Measurements from ENCODE around the gene NMRK2.
"Not testable (repeated sequence)": the region's sequence is repeated elsewhere in the genome, so short reads cannot be mapped to it uniquely, and the experiment has no call there.

Gene NMRK2

DNA sequence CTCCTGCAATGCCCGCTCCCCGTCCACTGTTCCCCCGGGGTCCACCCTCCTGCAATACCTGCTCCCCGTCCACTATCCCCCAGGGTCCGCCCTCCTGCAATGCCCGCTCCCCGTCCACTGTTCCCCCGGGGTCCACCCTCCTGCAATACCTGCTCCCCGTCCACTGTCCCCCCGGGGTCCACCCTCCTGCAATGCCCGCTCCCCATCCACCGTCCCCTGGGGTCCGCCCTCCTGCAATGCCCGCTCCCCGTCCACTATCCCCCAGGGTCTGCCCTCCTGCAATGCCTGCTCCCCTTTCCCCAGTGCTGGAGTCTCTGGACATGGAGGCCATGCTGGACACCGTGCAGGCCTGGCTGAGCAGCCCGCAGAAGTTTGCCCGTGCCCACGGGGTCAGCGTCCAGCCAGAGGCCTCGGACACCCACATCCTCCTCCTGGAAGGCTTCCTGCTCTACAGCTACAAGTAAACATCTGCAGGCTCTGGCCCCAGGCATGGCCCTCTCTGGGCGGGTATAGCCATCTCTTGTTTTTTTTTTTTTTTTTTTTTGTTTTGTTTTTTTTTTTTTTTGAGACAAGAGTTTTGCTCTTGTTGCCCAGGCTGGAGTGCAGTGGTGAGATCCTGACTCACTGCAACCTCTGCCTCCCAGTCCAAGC lies 5.6 kb downstream of the NMRK2 start:
- DNase-seq: not testable (repeated sequence)

DNA sequence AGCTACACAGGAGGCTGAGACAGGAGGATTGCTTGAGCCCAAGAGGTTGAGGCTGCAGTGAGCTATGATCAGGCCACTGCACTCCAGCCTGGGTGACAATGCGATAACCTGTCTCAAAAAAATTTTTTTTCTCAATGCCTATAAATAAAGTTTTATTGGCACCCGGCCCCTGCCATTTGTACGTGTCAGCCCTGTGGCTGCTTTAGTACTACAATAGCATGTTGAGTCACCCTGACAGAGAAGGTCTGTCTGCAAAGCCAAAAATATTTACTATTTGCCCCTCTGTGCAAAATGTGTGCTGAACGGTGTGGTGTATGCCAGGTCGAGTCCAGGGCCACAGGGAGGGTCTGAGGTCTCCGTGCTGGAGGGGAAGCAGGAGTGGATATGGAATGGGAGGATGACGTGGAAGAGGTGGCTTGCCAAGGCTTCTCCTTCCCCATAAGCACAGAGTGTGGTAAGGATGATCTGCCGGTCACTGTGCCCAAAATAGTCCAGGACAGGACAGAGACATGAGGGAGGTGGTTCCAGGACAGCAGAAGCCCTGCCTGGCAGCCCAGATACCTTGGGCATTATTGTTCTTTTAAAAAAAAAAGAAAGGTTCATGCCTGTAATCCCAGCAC lies 10.0 kb downstream of the NMRK2 start:
- no peak for DNase-seq

GRCh38 chr19:3944018-3944721 lies 11.3 kb downstream of the NMRK2 start:
- DNase-seq: peak; percentile 16 to 18

DNA sequence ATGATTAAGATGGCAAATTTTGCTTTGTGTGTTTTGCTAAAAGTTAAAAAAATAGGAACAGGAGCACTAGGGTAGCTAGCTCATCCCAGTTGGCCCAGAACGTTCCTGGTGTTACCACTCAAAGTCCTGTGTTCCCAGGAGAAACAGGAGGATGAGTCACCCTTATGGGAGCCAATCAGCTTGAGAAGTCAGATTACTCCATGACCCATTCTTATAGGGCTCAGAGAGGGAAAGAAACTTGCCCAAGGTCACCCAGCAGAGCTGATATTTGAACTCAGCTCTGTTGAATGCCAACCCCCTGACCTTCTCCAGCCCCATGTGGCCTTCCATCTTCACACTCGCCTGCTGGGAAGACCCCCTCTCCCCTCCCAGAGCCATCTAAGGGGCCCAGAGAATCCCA lies 13.0 kb downstream of the NMRK2 start:
- DNase-seq: no peak

DNA sequence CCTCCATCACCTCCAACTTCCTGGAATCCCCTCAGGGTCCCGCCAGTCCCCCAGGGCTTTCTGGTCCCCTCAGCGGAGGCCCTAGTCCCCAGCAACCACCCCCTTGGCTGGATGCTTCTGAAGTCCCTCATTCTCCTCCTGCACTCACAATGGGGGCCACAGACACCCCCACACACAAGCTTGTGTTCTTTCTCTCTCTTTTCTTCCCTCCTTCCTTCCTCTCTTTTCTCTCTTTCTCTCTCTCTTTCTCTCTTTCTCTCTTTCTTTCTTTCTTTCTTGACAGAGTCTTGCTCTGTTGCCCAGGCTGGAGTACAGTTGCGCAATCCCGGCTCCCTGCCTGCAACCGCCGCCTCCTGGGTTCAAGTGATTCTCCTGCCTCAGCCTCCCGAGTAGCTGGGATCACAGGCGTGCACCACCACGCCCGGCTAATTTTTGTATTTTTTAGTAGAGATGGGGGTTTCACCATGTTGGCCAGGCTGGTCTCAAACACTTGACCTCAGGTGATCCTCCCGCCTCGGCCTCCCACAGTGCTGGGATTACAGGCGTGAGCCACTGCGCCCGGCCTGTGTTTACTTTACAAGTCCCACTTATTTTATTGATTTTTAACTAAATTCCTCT lies 14.6 kb downstream of the NMRK2 start:
- DNase-seq: not testable (repeated sequence)

DNA sequence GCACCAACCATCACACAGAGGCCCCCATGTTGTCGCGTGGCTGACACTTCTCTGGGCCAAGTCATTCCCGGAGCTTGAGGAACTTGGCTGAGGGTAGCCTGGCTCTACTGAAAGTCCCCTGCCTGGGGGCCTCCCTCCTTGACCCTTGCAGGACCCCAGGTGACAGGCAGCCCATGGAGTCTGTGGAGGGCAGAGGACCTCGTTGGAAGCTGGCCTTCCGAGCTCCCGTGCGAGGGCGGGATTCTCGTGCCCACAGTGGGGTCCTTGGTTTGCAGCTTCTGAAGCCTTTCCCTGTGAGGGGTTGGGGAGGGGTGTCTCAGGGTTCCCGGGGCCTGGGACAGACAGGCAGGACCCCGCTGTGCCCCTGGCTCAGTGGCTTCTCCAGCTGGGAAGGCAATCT lies 16.4 kb downstream of the NMRK2 start:
- no peak for DNase-seq

- no peak for DNase-seq
Observed at GRCh38 chr19:3949997-3950859, 17.4 kb downstream of the NMRK2 start.

DNA sequence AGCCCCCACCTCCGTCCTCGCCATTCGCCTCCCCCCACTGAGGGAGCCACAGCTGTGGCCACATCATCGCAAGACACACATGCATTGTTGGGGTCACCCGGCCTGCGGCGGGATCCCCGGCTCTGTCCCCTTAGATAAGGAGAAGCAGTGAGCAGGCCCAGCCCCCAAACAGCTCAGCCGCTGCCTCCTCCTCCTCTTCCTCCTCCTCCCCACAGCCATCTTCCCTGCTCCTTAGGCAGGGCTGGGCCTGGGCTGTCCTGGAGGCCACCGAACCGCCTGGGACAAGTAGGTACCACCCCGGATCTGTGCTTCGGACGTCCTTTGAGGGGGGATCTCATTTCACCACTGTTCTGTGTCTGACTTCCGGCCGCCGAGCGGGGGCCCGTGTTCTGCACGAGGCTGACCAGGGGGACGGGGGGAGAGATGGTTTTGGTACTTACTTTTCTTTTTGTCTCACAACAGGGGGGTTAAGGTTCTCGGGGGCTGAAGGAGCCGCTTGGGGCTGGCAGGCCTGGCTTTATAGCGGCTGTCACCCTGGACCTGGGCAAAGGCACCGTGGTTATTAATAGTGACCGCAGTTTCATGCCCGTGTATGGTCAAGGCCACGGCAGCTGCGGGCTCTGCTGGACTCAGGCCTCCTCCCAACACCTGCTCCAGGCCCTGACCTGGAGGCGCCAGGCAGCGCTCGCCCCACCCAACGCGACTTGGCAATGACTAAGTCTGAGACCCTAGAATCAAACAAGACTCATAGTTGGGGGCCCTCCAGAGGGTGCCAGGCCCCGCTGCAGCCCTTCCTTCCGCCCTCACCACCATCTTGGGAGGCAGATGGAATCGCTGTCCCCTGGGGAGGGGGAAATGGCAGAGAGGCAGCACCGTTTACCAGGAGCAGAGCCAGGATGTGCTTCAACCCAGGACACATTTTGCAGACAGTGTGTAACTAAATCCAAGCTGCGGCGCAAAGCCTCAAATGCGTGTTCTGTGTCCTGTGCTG lies 18.3 kb downstream of the NMRK2 start:
- DNase-seq: no peak

- not testable (repeated sequence) for DNase-seq
Observed at GRCh38 chr19:3952755-3953276, 19.9 kb downstream of the NMRK2 start.

- no peak for DNase-seq
Observed at GRCh38 chr19:3954107-3954506, 21.2 kb downstream of the NMRK2 start.

GRCh38 chr19:3955276-3955675 lies 22.4 kb downstream of the NMRK2 start:
- DNase-seq: not testable (repeated sequence)

DNA sequence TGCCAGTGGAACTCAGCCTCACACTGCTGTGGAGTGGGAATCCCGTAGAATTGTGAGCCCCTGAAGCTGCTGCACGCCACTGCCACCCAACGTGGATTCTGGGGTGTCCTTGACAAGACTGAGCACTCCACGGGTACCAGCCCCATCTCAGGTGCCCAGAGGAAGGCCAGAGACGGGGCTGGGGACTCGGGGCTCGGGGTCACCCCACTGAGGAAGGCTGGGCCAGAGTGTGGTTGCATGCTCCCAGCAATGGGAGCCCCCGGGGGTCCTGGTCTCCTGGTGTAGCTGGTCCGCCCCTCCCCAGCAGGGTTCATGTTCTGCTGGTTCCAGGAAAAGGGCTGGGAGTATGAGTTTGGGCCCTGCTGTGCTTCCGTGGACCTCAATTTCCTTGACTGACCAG lies 22.8 kb downstream of the NMRK2 start:
- DNase-seq: no peak

DNA sequence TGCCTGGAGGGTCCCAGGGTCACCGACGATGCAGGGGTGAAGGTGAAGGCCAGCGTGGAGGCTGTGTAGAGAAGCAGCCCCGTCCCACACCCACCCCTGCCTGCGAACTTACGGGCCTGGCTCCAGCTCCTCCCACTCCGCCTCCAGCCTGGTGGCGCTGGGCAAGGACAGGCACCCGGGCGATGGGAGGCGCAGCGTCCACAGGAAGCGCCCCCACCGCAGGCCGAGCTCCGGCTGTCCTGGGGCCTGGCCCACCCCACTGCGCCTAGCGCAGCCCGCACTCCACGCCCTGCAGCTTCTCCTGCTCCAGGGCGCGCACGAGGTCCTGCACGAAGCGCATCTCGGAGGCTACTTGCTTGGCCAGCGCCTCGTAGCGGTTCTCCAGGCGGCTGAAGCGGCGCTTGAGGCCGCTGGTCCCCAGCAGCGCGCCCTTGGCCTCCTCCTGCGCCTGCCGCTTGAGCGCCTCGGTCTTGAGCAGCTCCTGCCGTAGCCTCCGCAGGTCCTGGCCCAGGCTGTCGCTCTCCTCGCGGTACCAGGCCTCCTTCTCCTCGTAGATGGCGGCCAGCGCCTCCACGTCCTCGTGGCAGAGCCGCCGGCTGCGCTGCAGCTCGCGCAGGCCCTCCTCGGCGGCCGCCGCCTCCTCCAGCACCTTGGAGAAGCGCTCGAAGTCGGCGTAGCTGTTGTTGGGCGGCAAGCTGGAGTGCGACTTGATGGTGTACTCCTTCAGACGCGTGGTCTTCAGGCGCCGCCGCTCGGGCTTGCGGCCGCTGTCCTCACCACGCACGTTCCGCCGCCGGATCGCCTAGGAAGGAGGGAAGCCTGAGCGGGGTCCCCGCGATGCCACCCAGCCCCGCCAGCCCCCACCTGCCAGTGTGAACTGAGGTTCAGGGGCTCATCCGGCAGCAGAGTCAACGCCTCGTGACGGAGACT lies 26.2 kb downstream of the NMRK2 start:
- no peak for DNase-seq

GRCh38 chr19:3959766-3960131 lies 26.9 kb downstream of the NMRK2 start:
- no peak for DNase-seq

DNA sequence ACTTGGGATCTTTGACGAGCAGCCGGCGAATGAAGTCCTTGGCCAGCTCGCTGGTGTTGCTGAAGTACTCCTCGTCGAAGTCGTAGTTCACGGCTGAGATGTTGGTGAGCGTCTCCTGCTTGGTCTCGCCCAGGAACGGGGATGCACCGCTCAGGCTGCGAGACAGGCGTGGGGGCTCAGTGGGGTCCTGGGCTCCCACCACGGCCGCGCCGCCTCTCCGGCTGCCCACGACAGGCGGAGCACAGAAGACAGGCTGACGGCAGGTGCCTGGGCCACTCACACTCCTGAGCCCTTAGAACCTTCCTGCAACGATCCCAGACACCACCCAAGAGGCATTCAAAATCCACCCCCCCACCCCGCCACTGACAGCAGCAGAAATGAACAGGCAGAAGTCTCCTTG lies 28.1 kb downstream of the NMRK2 start:
- no peak for DNase-seq

DNA sequence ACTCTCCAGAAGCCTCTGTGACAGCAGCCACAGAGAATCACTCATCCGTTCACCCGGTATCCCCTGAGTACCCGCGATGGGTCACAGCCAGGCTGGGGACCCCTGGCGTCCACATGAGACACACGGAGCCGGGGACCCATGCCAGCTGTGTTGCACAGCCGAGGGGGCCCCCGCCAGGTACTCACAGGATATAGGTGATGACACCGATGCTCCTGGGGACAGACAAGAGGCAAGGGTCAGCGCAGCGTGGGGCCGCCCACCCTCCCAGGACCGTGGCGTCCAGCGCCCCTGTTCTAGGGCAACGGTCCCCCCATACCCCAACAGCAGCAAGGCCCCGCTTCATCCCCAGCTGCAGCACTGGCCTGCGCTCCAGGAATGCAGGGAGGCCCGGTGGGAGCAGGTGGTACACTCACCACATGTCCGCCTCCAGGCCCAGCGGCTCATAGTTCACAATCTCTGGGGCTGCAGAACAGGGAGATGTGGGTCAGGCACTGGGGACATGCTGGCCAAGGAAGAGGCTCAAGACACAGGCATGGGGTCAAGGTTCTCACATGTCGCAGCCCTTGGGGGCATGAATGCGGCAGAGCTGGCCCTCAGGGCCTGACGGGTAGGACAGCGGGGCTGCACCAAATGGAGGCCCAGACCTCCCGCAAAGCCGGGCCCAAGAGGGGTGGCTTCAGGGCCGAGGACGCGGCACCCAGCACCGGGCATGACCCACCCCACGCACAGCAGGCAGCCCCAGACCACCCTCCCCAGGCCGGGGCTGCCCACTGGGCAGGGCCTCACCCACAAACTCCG lies 30.8 kb downstream of the NMRK2 start:
- no peak for DNase-seq

GRCh38 chr19:3964256-3965194 lies 31.7 kb downstream of the NMRK2 start:
- no peak for DNase-seq
